HFF-Myc (cell line): Measurements from ENCODE around the gene GIT1.
A peak's percentile ranks its signal among the peaks of the same experiment; 100 is the strongest.

Experiments used
- DNase-seq: peaks from one replicate; pipeline ENCODE4 v3.0.0-alpha.2; 2011; ENCODE audit warnings: low read depth; ENCODE audit errors: extremely low read depth
- H3K4me3 ChIP-seq: replicated peaks from 2 replicates; pipeline ENCODE4 v1.5.1; 2011; ENCODE audit warnings: low read depth, mild to moderate bottlenecking, control low read depth, low read length
- TF ChIP-seq, protein P1 (sequence below): IDR thresholded peaks from 2 replicates; pipeline ENCODE4 v1.5.1; 2012; ENCODE audit warnings: mild to moderate bottlenecking, low read depth, low read length, control low read depth; ENCODE audit errors: missing control alignments

GIT1 gene

DNA sequence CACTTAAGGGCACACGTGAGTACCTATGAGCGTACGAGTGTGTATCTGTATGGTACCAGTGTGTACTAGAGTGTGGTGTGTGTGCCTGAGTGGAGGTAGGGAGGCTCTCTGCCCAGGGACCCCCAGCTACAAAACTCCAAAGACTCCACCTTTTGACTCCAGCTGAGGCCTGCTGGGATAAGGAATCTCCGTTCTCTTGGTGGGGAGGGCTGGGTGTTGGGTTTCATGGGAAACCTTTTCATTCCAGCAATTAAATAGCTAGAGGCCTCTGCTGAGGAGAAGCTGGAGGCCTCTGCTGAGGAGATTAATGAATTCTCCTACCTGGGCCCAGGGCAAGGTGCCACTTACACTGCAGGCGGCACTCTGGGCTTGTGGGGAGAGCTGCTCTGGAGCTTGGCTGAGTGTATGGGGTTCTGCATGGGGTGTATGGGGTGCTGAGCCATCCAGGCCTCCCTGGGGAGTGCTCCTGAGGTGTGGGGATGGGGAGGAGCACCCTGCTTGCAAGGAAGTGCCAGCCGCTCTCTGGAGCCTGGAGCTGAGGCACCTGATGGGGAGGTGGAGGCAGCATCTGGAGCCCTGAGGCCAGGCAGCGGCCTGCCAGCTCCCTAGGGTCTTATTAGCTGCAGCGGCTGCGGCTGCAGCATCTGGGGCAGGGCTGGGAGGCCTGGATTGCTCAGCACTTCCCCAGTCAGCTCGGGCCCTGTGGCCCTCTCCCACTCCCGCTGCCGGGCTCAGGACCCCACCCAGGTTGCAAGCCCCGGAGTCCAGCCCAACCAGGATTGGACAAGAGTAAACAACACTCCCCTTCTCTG is 8.1 kb upstream of the GIT1 start:
- TF ChIP-seq, protein P1, sequence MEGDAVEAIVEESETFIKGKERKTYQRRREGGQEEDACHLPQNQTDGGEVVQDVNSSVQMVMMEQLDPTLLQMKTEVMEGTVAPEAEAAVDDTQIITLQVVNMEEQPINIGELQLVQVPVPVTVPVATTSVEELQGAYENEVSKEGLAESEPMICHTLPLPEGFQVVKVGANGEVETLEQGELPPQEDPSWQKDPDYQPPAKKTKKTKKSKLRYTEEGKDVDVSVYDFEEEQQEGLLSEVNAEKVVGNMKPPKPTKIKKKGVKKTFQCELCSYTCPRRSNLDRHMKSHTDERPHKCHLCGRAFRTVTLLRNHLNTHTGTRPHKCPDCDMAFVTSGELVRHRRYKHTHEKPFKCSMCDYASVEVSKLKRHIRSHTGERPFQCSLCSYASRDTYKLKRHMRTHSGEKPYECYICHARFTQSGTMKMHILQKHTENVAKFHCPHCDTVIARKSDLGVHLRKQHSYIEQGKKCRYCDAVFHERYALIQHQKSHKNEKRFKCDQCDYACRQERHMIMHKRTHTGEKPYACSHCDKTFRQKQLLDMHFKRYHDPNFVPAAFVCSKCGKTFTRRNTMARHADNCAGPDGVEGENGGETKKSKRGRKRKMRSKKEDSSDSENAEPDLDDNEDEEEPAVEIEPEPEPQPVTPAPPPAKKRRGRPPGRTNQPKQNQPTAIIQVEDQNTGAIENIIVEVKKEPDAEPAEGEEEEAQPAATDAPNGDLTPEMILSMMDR, result no peak
- H3K4me3 ChIP-seq, result no peak overlapping the region
- DNase-seq, result no peak

DNA sequence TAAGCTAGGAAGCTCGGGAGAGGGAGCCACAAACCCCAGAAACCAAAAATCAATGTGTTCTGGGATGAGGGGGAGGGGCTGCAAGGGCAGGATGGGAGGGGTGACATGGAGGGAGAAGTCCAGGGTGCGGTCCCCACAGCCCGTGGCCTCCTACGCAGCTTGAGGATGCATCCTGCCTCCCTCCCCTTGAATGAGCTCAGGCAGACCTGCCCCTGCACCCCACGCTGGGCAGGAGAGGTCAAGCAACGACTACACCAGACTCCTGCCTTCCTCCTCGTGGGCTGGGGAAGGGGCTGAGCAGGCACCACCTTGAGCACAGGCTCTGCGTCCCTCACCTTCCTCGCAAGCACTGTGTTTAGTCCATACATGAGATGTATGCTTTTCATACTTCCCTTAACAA is 7.4 kb upstream of the GIT1 start:
- TF ChIP-seq, protein P1, result no peak
- DNase-seq, result no peak
- no peak overlapping the region for H3K4me3 ChIP-seq

DNA sequence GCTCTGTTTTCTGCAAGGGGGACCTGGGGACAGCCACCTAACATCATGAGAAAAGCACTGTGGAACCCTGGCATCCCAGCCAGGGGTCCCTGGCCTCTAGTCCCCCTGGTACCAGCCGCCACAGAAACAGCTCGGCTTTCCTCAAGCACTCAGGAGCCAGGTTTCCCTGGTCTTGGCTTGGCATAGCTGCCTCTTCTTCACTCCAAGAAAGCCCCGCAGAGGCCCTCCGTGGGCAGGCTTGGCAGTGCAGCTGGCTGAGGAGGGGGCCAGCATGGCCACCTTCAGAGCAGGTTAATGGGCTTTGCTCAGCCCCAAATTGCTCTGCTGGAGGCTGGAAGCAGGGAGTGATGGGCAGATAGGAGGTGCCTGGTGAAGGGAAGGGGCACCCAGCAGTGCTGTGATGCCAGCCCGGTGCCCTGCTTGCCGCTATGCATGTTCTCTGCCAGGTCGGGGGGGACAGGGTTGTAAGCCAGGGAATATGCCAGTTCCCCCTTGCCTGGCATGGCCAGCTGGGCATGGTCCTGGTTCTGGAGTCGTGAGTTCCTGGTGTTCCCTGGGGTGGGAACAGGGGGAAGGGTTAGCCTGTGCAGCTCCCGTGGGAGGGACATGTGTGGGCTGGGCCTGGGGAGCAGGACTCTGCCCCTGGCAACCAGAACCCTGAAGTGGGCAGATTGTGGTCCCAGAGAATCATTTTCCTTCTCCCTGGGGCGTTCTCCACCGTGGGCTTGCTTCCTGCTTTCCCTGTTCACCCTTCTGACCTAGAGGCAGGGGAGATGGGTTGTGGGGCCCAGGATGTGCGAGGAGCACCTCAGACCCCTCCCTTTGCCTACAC is 6.7 kb upstream of the GIT1 start:
- TF ChIP-seq, protein P1, result no peak

GRCh38 chr17:29595107-29595942 is 5.9 kb upstream of the GIT1 start:
- TF ChIP-seq, protein P1, result no peak
- H3K4me3 ChIP-seq, result no peak overlapping the region
- DNase-seq, result no peak

More for the DNA sequence above, 6.7 kb upstream of the GIT1 start:
- no peak for DNase-seq
- H3K4me3 ChIP-seq, result no peak overlapping the region

- TF ChIP-seq, protein P1, result no peak
- peak overlapping the region; percentile 59 for H3K4me3 ChIP-seq
- no peak for DNase-seq
Observed at GRCh38 chr17:29594519-29595090, 5.2 kb upstream of the GIT1 start.
